CD4-positive, alpha-beta T cell treated with Interleukin-15 for 1 hour (primary cell): ENCODE measurements around the gene POLD2.
"Not testable (repeated sequence)": the region's sequence is repeated elsewhere in the genome, so short reads cannot be mapped to it uniquely, and the experiment has no call there.

Experiments used
- DNase-seq: peaks from one replicate; pipeline ENCODE4 v3.0.0-alpha.2; 2020

Gene POLD2

DNA sequence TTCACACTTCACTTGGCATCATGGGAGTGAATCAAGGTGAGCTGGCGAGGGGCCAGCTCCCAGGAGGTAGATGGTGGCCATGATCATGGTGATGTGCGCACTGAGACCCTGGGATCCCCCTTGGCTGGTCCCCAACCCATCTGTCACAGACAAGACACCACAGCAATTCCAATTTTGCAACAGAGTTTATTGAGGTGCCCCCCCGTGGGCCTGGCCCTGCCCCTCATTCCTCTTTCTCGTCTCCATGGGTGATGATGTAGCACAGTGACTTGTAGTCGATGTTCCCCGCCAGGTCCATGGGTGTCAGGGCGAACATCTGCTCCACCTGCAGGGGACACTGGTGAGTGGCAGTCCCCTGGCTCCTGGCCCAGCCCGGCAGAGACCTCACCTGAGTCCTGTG is 15.3 kb upstream of the POLD2 start:
- no peak for DNase-seq

DNA sequence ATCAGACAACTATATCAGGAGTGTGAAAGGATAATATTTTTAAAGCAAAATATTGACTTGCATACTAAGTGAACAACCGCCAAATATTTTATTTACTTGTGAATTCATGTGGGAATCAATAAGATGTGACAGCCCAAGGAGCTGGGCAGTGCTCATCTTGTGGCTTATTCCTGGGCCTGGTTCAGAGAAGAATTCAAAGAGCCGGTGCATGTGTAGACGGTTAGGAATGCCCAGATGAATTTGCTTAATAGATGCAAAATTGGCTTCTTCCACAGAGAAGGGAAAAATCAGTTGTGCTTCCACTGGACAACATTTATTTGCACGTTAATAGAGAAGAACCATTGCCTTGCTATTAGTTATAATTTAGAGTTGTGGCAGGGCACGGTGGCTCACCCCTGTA is 13.4 kb upstream of the POLD2 start:
- DNase-seq = no peak

DNA sequence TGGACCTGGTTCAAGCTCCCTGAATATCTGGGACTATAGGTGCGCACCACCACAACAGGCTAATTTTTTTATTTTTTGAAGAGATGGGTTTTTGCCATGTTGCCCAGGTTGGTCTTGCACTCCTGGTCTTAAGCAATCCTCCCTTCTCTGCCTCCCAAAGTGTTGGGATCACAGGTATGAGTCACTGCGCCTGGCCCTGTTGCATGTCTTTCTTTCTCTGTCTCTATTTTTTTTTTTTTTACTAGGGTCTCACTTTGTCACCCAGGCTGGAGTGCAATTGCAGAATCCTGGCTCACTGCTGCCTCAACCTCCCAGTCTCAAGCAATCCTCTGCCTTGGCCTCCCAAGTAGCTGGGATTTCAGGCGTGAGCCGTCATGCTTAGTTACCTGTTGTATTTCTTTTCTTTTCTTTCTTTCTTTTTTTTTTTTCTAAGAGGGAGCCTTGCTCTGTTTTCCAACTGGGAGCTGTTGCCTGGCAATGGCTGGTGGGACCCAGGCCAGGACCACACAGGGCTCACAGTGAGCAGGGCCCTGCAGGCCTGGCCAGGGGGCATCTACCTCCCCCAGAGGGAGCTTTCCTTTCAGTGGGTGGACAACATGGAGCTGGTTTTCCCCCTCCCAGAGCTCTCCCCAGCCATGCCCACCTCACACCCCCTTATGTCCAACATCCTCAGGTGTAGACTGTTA is 11.7 kb upstream of the POLD2 start:
- DNase-seq = no peak

DNA sequence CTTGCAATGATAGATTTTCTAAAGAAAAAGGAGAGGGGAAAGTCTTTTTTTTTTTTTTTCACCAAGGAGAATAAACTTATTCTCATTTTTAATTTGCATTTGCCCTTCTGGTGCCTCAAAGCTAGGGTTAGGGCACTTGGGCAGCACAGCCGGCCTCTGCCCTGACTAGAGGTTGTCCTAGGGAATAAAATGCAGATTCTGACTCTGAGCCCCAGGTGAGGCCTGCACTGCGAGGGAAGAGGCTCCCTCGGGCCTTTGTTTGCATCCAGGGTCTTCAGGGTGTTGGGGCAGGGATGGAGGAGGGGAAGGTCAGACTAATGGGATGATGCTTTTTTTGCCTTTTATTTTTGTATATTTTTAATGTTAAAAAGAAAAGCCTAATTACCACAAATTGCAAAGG is 9.9 kb upstream of the POLD2 start:
- no peak for DNase-seq

DNA sequence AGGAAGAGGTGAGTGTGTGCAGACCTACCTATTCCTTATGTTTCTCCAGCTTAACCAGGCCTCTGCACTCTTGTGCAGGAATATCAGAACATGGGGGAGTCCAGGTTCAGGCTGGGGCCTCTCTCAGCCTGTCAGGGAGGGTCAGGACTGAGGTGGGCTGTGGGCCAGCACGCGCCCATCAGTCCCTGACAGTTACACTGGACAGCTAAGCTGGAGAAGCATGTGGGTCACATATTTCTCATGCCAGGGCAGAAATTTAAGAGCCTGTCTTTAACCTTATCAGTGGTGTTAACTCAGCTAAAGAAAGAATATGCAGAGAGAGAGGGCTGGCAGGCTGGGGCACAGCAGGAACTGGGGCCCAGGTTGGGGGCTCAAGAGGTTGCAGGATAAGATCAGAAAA is 8.7 kb upstream of the POLD2 start:
- DNase-seq = no peak

DNA sequence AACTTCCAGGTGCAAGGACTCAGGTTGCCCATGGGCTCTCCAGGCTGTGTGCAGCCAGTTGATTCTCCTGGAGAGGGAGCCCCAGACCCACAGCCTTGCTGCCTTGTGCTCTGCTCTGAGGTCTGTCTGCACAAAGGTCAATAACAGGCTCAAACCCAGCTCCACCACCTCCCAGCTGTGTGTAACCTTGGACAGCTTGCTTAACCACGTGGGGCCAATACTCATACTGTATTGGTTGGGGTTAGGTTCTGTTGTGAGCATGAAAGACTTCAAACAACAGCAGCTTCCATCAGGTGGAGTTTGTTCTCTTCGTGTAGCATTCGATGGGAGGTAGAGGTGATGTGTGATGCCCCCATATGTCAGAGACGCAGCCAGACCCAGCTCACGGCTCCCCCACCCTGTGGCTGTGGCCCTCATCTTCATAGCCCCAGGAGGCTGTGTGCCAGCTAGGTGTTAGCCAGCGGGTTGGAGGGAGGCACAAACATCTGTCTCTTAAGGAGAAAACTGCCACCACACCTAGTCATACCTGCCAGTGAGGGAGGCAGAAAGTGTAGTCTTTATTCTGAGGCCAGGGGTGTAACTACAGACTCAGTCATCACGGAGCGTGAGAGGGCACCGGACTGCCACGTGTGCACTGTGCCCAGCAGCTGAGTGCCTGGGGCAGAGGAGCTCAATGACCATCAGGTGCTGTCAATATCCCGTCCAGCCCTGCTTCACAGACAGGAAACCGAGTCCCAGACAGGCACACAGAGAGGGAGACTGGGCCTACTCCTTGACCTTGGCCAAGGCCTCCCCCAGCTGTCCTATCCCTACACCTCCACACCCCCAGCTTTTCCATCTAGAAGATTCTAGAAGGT is 8.1 kb upstream of the POLD2 start:
- DNase-seq = no peak

DNA sequence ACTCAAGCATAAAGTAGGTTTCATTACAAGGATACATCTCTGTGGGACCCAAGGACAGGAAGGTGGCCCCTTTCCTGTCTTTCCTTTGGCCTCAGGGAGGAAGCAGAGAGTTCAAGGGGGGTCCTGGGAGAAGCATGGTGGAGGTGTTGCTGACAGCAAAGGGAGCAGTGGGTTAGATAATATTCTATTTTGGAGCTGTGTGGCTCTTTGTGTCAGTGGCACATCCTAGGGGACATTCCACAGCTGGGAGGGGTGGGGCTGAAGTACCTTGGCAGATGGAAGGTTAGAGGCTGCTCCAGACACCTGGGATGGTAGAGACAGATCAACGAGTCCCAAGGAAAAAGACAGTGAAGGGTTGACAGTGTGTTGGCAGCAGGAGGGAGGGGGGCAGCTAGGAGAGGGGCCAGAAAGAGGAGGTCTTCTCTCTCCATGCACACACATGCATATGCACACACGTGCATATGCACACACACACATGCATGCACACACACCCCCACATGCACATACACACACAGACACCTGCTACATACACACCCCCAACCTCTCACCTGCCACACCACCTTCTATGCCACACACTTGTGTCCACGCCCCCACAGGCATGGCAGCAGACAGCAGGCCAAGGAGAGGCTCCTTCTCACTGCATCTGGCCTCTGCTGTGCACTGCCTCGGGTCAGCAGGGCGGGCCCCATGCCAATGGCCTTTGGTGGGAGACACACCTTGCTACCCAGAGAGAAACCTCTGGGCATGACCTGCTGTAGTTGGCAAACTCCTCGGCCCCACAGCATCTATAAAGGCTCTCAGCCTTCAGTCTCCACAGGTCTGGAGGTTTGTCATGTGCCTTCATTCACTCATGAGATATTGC is 5.6 kb upstream of the POLD2 start:
- DNase-seq = no peak

DNA sequence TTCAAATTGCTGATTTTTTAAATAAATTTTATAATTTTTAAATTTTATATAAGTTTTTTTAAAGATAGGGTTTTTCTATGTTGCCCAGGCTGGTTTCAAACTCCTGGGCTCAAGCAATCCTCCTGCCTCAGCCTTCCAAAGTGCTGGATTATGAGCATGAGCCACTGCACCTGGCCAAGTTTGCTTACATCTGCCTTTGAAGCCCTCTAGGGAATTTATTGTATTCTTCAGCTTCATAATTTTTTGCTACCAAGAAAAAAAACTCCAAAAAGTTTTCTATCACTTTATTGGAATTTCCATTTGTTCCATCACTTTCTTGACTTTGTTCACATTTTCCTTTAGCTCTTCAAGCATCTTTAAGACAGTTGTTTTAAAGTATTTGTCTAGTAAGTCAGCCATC is 3.8 kb upstream of the POLD2 start:
- no peak for DNase-seq

DNA sequence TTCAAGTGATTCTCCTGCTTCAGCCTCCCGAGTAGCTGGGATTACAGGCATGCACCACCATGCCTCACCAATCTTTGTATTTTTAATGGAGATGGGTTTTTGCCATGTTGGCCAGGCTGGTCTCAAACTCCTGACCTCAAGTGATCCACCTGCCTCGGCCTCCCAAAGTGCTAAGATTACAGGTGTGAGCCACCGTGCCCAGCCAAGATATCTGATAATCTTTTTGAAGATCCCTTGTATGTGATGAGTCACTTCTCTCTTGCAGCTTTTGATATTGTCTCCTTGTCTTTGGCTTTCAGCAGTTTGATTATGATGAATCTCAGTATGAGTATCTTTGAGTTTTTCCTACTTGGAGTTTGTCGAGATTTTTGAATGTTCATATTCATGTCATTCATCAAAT is 3.2 kb upstream of the POLD2 start:
- not testable (repeated sequence) for DNase-seq

DNA sequence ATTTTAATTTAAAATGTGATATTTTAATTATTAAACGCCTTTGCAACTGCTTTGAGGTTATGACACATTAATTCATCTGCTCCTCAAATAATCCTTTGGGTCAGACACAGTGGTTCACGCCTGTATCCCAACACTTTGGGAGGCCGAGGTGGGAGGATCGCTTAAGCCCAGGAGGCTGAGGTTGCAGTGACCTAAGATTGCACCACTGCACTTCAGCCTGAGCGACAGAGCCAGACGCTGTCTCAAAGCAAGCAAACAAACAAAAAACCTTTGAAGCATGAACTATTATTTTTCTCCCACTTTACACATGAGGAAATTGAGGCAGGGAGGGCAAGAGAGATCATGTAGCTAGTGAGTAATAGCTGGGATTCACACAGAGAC is 1.5 kb upstream of the POLD2 start:
- no peak for DNase-seq

DNA sequence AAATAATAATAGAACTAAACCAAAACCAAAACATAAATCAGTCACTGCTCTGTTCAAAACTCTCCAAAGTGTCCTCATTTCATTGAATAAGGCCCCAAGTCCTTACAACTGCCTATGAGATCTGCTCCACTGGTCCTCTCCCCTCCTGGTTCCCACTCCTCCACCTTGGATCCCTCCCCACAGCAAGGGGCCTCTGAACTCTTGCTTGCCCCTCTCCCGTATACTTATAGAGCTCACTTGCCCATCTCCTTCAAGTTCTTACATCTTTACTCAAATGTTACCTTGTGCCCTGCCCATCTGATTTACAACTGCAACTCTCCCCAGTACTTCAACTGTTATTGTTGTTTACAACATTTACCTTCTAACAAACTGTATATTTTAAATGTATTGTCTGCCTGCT is 819 bp downstream of the POLD2 start:
- no peak for DNase-seq

DNA sequence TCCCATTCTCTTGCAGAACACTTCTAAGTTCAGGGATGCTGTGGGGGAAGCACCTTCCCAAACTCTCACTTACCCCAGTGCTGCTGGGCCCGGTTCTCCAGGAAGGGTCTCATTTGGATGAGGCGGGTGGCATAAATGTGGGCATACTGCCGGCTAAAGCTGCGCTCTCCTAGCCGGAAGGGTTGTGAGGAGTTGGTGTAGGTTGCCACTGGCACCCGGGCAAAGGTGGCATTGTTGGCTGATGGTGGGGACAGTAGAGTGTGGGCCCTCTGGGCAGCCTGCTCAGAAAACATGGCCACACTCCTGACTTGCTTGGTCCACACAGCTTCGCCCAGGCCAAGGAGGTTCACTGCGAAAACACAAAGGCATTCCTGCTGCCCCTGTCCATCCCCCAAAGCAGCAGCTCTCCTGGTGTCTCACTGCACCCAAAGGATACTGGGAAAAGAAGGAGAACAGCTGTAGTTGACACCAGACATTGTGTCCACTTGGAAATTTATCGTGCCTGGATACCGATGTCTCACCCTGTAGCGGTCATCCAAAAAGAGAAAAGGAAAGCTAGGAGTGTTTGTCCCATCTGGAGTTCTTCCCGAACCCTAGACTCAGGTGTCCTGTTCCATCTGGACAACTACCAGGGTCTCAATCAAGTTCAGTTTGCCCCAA is 1.5 kb downstream of the POLD2 start:
- no peak for DNase-seq

DNA sequence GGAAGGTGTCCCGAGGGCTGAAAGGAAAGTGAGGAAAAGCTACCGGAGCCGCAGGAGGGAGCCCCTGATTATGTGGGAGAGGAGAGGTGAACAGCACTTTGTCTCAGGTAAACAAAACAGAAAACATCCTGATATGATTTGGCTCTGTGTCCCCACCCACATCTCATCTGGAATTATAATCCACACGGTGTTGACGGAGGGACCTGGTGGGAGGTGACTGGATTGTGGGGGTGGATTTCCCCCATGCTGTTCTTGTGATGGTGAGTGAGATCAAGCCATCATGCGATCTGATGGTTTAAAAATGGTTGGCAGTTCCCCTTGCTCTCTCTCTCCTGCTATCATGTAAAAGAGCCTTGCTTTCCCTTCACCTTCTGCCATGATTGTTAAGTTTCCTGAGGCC is 3.0 kb downstream of the POLD2 start:
- no peak for DNase-seq

DNA sequence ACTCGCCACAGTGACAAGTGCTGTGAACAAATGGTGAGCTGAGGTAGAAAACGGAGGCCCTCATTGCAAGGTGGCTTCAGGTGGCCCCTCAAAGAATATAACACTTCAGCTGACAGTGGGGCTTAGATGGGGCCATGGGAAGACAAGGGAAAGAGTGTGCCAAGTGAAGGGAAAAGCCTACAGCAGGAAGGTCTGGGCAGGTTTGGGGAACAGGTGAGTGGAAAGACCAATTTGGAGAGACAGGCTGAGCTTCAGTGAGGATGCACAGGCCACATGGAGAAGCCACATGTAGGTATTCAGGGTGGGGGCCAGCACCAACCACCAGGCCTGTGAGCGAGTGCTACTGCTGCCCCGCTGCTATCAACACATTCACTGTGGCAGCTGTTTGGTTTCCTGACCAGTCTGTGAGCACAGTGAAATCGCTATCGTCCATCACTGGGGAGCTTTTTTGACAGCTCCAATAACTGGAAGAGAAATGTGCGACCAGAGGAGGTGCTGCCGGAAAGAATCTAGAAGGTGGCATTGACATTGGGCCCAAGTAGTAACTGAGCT is 3.4 kb downstream of the POLD2 start:
- no peak for DNase-seq

DNA sequence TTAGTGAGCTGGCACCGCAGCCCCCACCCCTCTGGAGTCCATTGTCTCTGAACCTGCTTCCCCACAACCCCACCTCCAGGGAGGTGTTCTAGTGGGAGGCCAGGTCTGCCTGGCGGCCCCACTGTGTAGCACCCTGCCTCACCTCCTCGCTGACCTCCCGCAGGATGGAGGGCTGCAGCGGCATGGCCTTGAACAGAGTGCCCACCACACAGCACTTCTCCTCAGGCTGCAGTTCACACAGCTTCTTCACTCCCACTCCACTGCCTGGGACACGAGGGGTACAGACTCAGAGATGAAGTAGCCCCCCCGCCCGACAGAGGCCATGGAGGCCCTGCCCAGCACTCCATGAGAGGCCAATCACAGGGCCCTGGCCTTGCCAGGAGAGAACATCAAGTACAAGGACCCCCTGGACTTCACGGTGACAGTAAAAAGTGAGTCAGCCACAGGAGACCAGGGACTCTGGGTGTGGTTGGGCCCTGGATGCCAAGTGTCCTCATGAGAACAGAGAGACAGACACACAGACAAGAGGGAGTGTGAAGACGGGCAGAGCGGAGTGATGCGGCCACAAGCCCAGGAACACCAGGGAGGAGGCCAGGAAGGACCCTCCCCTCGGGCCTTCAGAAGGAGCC is 5.4 kb downstream of the POLD2 start:
- DNase-seq = no peak

DNA sequence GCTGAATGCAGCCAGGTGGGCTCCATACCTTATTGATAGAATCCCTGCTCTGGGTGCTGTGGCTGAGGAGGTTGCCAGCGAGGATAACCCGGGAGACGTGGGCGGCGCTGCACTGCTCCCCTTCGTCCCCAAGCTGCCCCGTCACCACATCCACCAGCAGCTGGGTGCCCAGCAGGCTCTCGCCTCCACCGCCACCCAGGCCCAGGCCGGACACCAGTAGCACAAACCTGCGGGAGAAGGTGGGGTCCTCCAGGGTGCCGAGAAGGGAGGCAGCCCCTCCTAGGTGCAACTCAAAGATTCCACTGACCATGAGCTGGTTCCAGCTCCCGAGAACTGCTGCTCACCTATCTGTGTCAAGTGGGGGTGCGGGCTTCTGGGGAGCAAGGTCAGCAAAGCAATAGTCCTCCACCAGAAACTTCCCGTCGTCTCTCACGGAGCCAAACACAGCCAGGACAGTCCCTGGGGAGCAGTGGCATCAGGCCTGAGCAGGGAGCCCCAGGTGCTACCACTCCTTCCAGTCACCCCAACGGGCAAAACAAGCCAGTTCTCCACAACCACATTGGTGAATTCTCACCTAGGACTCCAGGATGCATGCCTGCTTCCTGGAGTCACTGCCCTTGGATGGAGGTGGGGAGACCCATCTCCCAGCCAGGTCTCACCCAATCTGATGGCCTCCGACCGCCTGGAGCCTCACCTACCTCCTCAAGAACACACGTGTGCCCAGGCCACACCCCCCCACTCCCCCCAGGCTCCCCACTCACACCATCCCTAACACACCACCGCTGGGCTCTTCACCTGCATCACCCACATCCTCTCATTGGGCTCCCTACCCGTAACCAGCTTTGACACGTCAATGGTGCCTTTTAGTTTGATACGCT is 6.3 kb downstream of the POLD2 start:
- DNase-seq = no peak

DNA sequence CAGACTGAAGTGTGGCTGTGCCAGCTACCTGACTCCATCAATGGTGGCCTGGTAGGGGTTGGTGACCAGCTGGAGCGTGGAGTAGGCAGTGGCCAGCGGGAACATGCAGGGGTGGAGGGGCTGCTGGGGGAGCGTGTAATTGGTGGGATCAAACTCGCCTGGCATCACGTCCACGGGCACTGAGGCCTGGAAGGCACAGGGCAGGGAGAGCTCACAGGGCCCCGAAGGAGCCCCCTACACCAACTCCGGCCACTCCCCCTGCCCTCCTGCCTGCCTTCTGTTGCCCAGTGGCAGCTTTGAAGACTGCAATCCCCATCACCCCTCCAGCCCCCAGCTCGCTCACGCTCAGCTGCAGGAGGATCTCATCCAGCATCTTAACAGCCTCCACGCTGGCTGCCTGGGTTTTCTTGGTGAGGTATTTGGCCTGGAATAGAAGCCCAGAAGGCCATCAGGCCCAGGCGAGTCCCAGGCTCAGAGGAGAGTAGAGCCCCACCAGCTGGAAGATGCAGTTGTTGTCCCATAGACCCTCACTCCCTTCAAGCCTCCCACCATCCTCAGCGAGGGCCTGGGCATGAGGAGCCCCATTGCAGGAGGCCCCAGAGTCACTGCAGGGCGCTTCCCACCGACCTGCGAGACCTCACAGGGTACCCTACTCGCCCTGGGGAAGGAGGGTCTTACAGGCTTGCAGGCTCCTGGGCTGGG is 7.1 kb downstream of the POLD2 start:
- no peak for DNase-seq

DNA sequence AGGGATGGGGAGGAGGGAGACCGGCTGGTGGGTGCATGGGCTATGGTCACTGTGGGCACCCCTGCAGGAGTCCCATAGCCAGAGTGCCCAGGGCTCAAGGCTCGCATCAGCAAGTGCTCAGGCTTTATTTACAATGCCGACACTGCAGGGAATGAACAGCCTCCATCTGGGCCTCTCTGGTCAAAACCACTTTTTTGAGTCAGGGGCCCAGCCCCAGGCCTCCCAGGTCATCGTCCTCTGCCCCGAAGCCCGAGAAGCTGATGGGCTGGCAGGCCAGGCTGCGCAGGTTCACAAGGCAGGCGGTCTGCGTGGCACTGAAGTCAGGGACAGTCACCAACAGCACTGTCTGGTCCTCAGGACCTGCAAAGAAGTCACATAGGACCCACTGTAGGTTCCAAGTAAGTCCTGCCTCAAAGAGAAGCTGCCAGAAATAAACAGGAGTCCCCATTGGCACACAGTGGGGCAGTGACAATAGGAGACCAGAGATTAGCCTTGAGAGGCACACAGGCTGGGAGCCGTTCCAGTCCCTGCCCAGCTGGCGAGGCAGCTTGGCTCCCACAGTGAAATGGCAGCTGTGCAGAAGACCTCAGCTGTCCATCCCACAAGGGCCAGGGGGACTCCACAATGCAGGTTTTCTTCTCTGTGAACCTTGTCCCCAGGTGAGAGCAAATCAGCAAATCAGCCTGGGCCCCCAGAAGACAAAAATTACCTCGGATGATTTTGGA is 8.6 kb downstream of the POLD2 start:
- DNase-seq = no peak

DNA sequence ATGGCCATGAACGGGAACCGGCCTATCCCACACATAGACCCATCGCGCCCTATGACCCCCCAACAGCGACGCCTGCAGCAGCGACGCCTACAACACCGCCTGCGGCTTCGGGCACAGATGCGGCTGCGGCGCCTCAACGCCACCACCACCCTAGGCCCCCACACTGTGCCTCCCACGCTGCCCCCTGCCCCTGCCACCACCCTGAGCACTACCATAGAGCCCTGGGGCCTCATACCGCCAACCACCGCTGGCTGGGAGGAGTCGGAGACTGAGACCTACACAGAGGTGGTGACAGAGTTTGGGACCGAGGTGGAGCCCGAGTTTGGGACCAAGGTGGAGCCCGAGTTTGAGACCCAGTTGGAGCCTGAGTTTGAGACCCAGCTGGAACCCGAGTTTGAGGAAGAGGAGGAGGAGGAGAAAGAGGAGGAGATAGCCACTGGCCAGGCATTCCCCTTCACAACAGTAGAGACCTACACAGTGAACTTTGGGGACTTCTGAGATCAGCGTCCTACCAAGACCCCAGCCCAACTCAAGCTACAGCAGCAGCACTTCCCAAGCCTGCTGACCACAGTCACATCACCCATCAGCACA is 9.5 kb downstream of the POLD2 start:
- DNase-seq = no peak
